SW480 (cell line): Measurements from ENCODE around the gene WWP2.

Source experiments
- DNase-seq: peaks from one replicate; pipeline ENCODE4 v3.0.0-alpha.2; 2016; ENCODE audit warnings: low spot score

The WWP2 gene

GRCh38 chr16:69859105-69859989 lies 97.2 kb downstream of the WWP2 start:
- DNase-seq = no peak

GRCh38 chr16:69860233-69861231 lies 98.4 kb downstream of the WWP2 start:
- no peak for DNase-seq

DNA sequence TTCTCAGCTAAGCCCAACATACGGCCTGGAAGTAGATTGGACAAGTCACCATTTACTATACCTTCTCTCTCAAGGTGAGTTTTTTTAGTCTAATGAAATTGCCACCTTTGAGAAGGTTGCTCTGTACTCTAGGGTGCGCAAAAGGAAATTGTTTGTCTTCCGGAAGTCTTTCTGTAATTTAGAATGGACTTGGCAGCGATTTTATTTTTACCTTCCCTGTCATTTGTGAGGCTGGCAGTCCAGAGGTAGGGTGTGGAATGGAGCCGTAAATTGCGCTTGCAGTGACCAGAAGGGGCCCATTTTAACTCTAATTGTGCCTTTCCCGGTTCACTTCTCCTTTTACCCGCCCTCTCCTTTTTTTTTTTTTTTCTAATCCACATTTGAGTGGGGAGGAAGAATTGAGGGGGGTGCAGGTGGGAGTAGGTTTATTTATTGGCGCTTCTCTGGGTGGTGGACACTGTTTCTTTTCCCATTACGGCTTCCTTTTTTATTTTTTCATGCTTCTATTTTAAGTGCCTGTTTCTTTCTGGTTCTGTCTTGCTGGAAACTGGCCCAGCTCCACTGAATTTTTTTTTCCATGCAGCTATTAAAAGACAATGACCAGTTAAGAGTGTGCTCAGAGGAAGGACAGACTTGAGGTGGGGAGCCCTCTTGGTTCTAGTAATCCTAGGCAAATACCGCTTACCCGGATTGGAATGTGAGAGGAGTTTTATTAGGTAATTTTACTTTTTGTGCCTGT lies 99.3 kb downstream of the WWP2 start:
- DNase-seq = no peak

GRCh38 chr16:69863401-69864281 lies 101.5 kb downstream of the WWP2 start:
- no peak for DNase-seq

DNA sequence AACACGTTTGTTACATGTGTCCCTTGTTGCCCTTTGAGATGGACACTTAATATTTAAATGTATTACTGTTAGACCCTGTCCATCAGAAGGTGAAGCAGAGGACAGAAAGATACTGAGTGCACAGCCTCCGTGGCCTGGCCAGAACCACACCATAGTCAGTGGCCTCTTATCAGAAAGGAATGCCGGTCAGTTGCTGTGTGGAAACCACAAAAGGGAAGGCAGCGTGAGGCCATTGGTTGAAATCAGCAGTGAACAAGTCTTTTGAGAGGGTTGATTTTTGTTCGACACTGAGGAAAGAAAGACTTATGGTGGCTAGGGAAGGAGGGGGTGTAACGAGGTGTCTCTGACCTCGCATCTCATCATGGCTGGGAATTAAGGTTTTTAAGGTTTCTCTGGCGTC lies 103.6 kb downstream of the WWP2 start:
- DNase-seq = peak; percentile 39

DNA sequence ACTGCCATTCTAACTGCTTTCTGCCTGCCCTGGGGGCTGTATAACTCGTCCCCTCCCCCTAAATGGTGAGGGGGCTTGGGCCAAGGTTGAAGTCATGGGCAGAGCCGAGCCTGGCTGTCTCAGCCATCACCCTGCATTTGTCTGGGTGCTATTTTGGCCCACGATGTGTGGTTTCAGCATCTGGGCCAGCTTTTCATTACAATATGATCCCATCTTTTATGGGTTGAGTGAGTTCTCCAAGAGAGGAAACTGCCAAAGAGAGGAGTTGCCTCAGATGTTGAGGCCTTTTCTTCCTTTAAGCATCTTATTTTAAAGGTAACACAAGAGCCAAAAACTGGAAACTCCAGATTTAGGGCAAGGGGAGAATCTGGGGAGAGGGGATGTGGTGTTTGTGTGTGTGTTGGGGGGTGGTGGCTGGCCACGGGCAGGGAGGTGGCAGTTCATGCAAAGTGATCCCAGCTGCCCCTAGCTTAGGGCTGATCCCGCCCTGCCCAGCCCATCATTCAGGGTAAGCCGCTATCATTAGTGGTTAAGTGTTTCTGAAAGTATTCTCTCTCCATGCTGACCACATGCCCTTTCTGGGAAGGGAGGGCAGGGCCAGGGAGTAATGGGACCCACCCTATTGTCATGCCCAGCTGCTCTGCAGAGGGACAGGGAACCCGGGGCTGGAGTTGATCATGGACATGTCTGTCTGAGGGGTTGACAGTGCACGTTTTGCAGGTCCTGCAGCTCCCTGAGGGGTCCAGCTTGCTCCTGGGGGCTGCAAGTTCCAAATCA lies 105.8 kb downstream of the WWP2 start:
- DNase-seq = peak; percentile 32

DNA sequence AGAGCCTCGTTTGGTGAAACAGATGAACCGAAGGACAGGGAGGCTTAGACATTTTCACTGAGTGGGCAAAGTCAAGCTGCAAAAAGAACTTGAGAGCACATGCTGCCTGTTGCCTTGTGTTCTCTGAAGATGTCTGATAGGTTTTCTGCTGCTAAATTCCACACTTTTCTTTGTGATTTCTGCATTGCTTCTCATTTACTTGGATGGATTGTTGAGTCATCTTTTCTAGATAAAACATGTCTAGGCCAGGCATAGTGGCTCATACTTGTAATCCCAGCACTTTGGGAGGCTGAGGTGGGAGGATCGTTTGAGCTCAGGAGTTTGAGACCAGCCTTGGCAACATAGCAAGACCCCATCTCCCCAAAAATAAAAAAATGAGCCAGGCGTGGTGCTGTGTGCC lies 108.6 kb downstream of the WWP2 start:
- no peak for DNase-seq

- no peak for DNase-seq
Measured at GRCh38 chr16:69871708-69872107, 109.6 kb downstream of the WWP2 start.

GRCh38 chr16:69872888-69873287 lies 110.8 kb downstream of the WWP2 start:
- DNase-seq = no peak

GRCh38 chr16:69873783-69874182 lies 111.7 kb downstream of the WWP2 start:
- DNase-seq = no peak

DNA sequence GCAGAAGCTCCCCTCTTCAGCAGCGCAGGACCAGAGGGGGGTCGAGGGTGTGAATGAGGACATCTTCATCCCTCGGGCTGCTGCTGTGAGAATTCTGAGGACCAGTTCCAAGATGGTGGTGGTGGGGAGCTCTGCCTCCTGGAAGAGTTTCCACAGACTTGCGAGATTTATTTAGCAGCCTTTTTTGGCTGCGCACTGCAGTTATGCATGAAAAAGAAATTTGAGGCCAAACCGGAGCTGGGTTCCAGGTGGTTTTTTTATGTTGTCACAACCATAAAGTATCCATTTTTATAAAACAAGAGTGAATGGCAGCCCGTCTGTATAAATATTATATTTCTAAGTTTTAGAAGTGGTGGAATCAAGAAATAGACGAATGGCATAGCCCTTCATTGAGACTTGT lies 112.1 kb downstream of the WWP2 start:
- no peak for DNase-seq

DNA sequence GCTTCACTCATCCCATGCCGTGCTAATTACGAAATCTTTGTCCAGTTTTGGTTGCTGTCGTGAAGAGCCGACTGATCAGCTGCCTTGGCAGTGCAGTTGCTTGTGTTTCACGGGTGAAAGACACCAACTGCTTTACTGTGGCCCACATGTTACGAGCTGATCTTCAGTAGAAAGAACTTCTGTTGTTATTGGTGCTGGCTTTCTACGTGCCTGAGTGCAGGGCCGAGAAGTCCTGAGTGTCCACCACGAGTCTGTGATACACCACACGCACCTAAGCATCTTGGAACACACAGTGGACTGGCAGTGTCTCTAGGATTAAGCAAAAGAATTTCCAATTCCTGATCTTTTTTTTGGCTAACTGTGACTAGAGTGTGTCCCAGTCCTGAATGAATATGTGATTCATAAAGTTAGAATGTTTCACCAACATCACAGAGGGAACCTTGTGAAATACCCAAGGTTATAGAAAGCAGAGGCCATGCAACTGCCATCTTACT lies 118.6 kb downstream of the WWP2 start:
- DNase-seq = no peak

DNA sequence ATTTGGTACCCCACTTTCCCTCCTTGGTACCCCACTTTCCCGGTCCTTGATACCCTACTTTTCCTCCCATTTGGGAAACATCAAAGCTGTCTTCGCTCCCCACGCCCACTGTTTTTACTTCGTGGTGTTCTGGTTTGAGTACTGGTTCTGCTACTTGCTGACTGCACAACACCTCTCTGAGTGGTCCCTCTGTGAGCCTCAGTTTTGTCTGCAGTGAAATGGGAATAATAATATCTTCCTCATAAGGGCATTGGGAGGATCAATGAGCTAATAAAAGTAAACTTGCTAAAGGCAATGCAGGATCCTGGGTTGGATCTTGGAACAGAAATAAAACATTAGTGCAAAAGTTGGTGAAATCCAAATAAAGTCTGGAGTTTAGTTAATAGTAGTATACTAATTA lies 119.0 kb downstream of the WWP2 start:
- no peak for DNase-seq

DNA sequence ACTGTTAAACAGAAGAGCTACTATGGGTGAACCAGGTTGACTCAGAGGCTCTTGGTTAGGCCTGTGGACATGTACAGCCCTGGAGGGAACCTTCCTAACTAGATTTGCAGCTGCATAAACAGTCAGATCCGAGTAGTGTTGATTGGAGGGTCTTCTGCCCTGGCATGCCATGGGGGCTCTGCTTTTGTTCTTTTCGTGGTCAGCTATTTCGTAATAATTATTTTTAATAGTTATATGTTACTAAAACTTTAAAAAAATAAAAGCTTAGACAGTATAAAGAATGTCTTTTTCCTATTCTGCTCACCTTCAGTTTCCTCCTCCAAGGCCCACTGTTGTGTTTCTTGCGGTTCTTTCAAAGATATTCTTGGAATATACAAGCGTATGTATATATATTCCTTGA lies 121.6 kb downstream of the WWP2 start:
- no peak for DNase-seq

DNA sequence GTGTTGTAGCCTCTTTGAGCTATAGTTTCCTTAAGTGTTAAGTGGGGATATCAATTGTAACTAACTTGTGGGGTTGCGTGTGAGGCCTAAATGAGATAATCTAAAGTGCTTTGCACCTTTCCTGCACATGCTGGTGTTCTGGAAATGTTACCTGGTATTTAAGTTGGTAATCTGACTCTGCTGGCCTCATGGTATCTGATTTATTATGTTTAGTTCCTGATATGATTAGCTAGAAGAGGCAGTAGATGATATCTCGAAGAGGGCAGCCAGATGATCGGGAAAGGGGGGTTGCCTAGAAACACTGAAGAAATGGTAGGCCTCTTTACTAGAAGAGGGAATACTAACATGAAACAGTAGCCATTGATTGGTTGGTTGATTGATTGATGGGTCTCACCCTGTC lies 123.6 kb downstream of the WWP2 start:
- DNase-seq = no peak

- no peak for DNase-seq
Measured at GRCh38 chr16:69886726-69887125, 124.6 kb downstream of the WWP2 start.

DNA sequence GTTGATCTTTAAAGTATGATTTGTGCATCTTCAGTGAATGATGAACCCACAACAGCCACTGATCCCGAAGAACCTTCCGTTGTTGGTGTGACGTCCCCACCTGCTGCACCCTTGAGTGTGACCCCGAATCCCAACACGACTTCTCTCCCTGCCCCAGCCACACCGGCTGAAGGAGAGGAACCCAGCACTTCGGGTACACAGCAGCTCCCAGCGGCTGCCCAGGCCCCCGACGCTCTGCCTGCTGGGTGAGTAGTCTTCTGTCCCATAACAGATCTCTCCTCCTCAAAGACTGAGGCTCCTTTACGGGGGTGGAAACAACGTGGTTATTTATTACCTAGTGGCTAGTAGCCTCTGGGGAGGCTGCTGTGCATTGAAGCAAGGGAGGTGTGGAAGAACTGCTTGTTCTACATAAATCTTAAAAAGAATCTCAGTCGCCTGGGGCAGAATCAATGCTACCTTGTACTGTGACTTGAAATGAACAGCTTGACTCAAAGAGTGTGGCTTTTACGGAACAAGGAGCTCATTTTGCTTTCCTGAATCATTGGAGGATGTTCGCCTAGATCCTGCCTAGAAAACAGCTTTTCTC lies 126.0 kb downstream of the WWP2 start:
- DNase-seq = no peak

GRCh38 chr16:69889295-69889964 lies 127.3 kb downstream of the WWP2 start:
- DNase-seq = no peak
